KOPT-K1 (cell line): ENCODE results near the gene SLC19A2.

ENCODE experiments used
- H3K27ac ChIP-seq: fragments of 200-600 bp; sonication (generic); 2 replicates; pipeline ENCODE4 v1.5.1; 2016; ENCODE audit warnings: antibody characterized with exemption, mild to moderate bottlenecking, low read depth, low read length; ENCODE audit not compliant: poor library complexity, severe bottlenecking
- H3K36me3 ChIP-seq: fragments of 200-600 bp; sonication (generic); 2 replicates; pipeline ENCODE4 v1.5.1; 2017; ENCODE audit warnings: antibody characterized with exemption, mild to moderate bottlenecking, low read length, moderate library complexity; ENCODE audit not compliant: insufficient read depth
- H3K9me3 ChIP-seq: fragments of 200-600 bp; sonication (generic); 2 replicates; pipeline ENCODE4 v1.5.1; 2017; ENCODE audit warnings: antibody characterized with exemption, low read length, mild to moderate bottlenecking; ENCODE audit not compliant: insufficient read depth, poor library complexity, severe bottlenecking

SLC19A2 gene

GRCh38 chr1:169426174-169426705 is 59.5 kb downstream of the SLC19A2 start:
- no peaks in the 10 kb centered on the region for H3K36me3 ChIP-seq
- no peaks in the 10 kb centered on the region for H3K9me3 ChIP-seq
- H3K27ac ChIP-seq = no peak overlapping the region

- H3K27ac ChIP-seq = no peak overlapping the region
- no peaks in the 10 kb centered on the region for H3K9me3 ChIP-seq
- H3K36me3 ChIP-seq = no peaks in the 10 kb centered on the region
These were observed 64.4 kb downstream of the SLC19A2 start for GRCh38 chr1:169421309-169421708.

- Histone ChIP-seq H3K36me3 (no peaks in the 10 kb centered on the region), H3K27ac (no peak overlapping the region), H3K9me3 (no peaks in the 10 kb centered on the region)
These were observed 70.8 kb downstream of the SLC19A2 start for GRCh38 chr1:169414952-169415351.
